ENCODE results near the gene CHST1.

CHST1 gene

GRCh38 chr11:45646275-45646927, 19.0 kb downstream of the CHST1 start:
- Histone ChIP-seq H3K4me3 (IDR thresholded peaks at IDR 0.05; ENCODE audit: insufficient read depth, low read depth, low read length) (no peak overlapping the region), H3K4me2 (no peak overlapping the region), H3K36me3 (ENCODE audit: insufficient read depth) (no peaks in the 10 kb centered on the region), H4K20me1 (ENCODE audit: insufficient read depth) (no peaks in the 10 kb centered on the region), H3K9ac (no peak overlapping the region), H3K27ac (no peak overlapping the region), H3K79me2 (ENCODE audit: insufficient read depth, low read depth) (no peaks in the 10 kb centered on the region), H2AFZ (ENCODE audit: low read depth) (no peak overlapping the region), H3K27me3 (ENCODE audit: insufficient read depth, low read depth) (no peaks in the 10 kb centered on the region), H3K4me1 (ENCODE audit: low read depth, poor library complexity, severe bottlenecking) (no peaks in the 10 kb centered on the region)
- TF ChIP-seq CTCF (conservative IDR thresholded peaks at IDR 0.05; ENCODE audit: low read depth, low read length), result no peak

- H3K36me3 ChIP-seq (ENCODE audit: insufficient read depth), result no peaks in the 10 kb centered on the region
Observed at GRCh38 chr11:45644981-45645889, 20.2 kb downstream of the CHST1 start.

GRCh38 chr11:45643598-45644260, 21.7 kb downstream of the CHST1 start:
- no peak overlapping the region for H2AFZ ChIP-seq (ENCODE audit: low read depth)
- no peaks in the 10 kb centered on the region for H3K36me3 ChIP-seq (ENCODE audit: insufficient read depth)
- no peaks in the 10 kb centered on the region for H3K27me3 ChIP-seq (ENCODE audit: insufficient read depth, low read depth)
- no peaks in the 10 kb centered on the region for H3K79me2 ChIP-seq (ENCODE audit: insufficient read depth, low read depth)
- H4K20me1 ChIP-seq (ENCODE audit: insufficient read depth), result no peaks in the 10 kb centered on the region
- no peak overlapping the region for H3K9ac ChIP-seq
- no peak overlapping the region for H3K27ac ChIP-seq
- TF ChIP-seq CTCF (conservative IDR thresholded peaks at IDR 0.05; ENCODE audit: low read depth, low read length), result no peak
- no peaks in the 10 kb centered on the region for H3K4me1 ChIP-seq (ENCODE audit: low read depth, poor library complexity, severe bottlenecking)
- no peak overlapping the region for H3K4me2 ChIP-seq
- no peak overlapping the region for H3K4me3 ChIP-seq (IDR thresholded peaks at IDR 0.05; ENCODE audit: insufficient read depth, low read depth, low read length)

More at GRCh38 chr11:45644981-45645889, 20.2 kb downstream of the CHST1 start:
- no peaks in the 10 kb centered on the region for H3K4me1 ChIP-seq (ENCODE audit: low read depth, poor library complexity, severe bottlenecking)
- TF ChIP-seq CTCF (conservative IDR thresholded peaks at IDR 0.05; ENCODE audit: low read depth, low read length), result no peak
- H3K4me2 ChIP-seq, result no peak overlapping the region
- no peak overlapping the region for H3K9ac ChIP-seq
- no peaks in the 10 kb centered on the region for H3K79me2 ChIP-seq (ENCODE audit: insufficient read depth, low read depth)
- H3K27ac ChIP-seq, result no peak overlapping the region
- no peak overlapping the region for H2AFZ ChIP-seq (ENCODE audit: low read depth)
- no peaks in the 10 kb centered on the region for H3K27me3 ChIP-seq (ENCODE audit: insufficient read depth, low read depth)
- H4K20me1 ChIP-seq (ENCODE audit: insufficient read depth), result no peaks in the 10 kb centered on the region
- H3K4me3 ChIP-seq (IDR thresholded peaks at IDR 0.05; ENCODE audit: insufficient read depth, low read depth, low read length), result no peak overlapping the region

- Histone ChIP-seq H3K4me1 (ENCODE audit: low read depth, poor library complexity, severe bottlenecking) (no peaks in the 10 kb centered on the region), H3K79me2 (ENCODE audit: insufficient read depth, low read depth) (no peaks in the 10 kb centered on the region), H3K27ac (no peak overlapping the region), H3K9ac (no peak overlapping the region), H3K27me3 (ENCODE audit: insufficient read depth, low read depth) (no peaks in the 10 kb centered on the region), H3K4me3 (IDR thresholded peaks at IDR 0.05; ENCODE audit: insufficient read depth, low read depth, low read length) (no peak overlapping the region), H3K4me2 (no peak overlapping the region), H4K20me1 (ENCODE audit: insufficient read depth) (no peaks in the 10 kb centered on the region), H3K36me3 (ENCODE audit: insufficient read depth) (no peaks in the 10 kb centered on the region), H2AFZ (ENCODE audit: low read depth) (no peak overlapping the region)
- no peak for TF ChIP-seq CTCF (conservative IDR thresholded peaks at IDR 0.05; ENCODE audit: low read depth, low read length)
Observed at GRCh38 chr11:45641961-45642360, 23.5 kb downstream of the CHST1 start.

Measured in KMS-11 (cell line).